Activated CD4-positive, alpha-beta memory T cell treated with anti-CD3 and anti-CD28 coated beads, Interleukin-2, amount 10 ng/mL, durations not matched to agents 7 days and 5 days (primary cell): ENCODE measurements around the gene GAP43. TPM values are rescaled to one million over a fixed set of nuclear protein-coding genes. Genes with fewer than 3 reads are reported as not detected.

Source experiments
- CTCF ChIA-PET: fragments of 350-600 bp; sonication (Branson Sonifier 250); formaldehyde crosslinking; loops from one replicate; lab custom pipeline; 2021; ENCODE audit warnings: antibody characterized with exemption, inconsistent platforms; lab: Charles Lee
- POLR2A ChIA-PET: fragments of 350-600 bp; sonication (Branson Sonifier 250); formaldehyde crosslinking; loops from one replicate; lab custom pipeline; 2021; ENCODE audit warnings: antibody characterized with exemption; lab: Charles Lee
- DNase-seq: peaks from one replicate; pipeline ENCODE4 v3.0.0-alpha.2; 2020
- H3K27ac Mint-ChIP-seq: one replicate; pipeline ENCODE4 v1.8.0; 2021; ENCODE audit warnings: mild to moderate bottlenecking, mixed read lengths
- H3K27me3 Mint-ChIP-seq: one replicate; pipeline ENCODE4 v1.8.0; 2021; ENCODE audit warnings: mixed read lengths
- H3K36me3 Mint-ChIP-seq: one replicate; pipeline ENCODE4 v1.8.0; 2021; ENCODE audit warnings: low read depth, mixed read lengths
- H3K4me1 Mint-ChIP-seq: one replicate; pipeline ENCODE4 v1.8.0; 2021; ENCODE audit warnings: mixed read lengths
- H3K4me3 Mint-ChIP-seq: one replicate; pipeline ENCODE4 v1.8.0; 2021; ENCODE audit warnings: mild to moderate bottlenecking, mixed read lengths
- H3K9me3 Mint-ChIP-seq: one replicate; pipeline ENCODE4 v1.8.0; 2021; ENCODE audit warnings: mixed read lengths
- total RNA-seq, 2 experiments: library from RNA; stranded (reverse); gene quantifications; one replicate each; pipeline ENCODE4 v1.2.3, GENCODE V29; 2021

GAP43 gene
- total RNA-seq, 2 experiments from 2014 or later, result not detected

GRCh38 chr3:115615001-115615814, 8.1 kb upstream of the GAP43 start:
- peaks cover 10% of the 10 kb centered on the region for H3K27me3 Mint-ChIP-seq
- no peak for DNase-seq
- no peak overlapping the region for H3K27ac Mint-ChIP-seq
- ChIA-PET CTCF (no interaction called here), POLR2A (no interaction called here)
- peaks cover 14% of the 10 kb centered on the region for H3K4me1 Mint-ChIP-seq
- no peaks in the 10 kb centered on the region for H3K36me3 Mint-ChIP-seq
- H3K4me3 Mint-ChIP-seq, result no peak overlapping the region
- H3K9me3 Mint-ChIP-seq, result no peaks in the 10 kb centered on the region

DNA sequence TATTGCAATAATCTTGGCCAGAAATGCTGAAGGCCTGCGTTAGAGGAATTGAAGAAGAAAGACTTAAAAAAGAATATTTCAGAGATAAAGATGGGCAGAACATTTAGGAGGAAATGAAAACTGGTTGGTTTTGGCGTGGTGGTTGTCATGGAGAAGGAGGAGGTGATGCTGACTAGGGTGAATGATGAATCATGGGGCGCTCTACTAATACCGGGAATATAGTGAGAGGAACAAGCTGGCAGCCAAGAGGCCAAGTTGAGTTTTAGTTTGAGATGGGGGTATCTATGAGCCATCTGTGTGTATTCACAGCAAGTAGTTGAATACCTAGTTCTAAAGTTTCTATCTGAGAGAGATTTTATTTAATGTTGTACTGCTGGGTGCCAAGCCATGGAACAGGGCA, 6.8 kb upstream of the GAP43 start:
- Mint-ChIP-seq H3K27me3 (peaks cover 7% of the 10 kb centered on the region), H3K9me3 (no peaks in the 10 kb centered on the region), H3K27ac (no peak overlapping the region), H3K36me3 (no peaks in the 10 kb centered on the region), H3K4me1 (peaks cover 14% of the 10 kb centered on the region), H3K4me3 (no peak overlapping the region)
- CTCF ChIA-PET, result no interaction called here
- POLR2A ChIA-PET, result no interaction called here
- DNase-seq, result no peak

DNA sequence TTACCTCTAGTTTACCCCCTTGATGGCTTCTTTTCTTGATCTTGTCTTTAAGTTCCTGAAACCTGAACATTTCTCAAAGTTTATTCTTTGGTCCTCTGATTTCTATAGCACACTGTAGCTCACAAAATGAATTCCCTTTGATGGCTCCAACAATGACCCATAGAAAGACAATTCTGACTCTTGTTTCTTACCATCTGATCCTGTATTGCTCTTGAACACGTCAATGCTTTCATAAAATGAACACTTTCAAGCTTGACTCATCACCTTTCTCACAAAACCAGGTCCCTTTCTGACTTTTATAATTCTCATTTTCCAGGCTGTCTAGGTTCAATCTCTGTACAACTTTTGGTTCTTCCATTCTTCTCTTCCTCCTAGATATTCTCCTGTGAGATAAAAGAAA, 5.7 kb upstream of the GAP43 start:
- CTCF ChIA-PET, result interaction anchor here (0.7 kb wide), 1 partner anchor 17 kb away, joined by 3 read pairs; no protein-coding TSS in a partner anchor
- H3K27me3 Mint-ChIP-seq, result peaks cover 3% of the 10 kb centered on the region
- H3K4me3 Mint-ChIP-seq, result no peak overlapping the region
- H3K36me3 Mint-ChIP-seq, result no peaks in the 10 kb centered on the region
- POLR2A ChIA-PET, result no interaction called here
- H3K27ac Mint-ChIP-seq, result no peak overlapping the region
- no peaks in the 10 kb centered on the region for H3K9me3 Mint-ChIP-seq
- H3K4me1 Mint-ChIP-seq, result peaks cover 14% of the 10 kb centered on the region
- DNase-seq, result no peak

GRCh38 chr3:115624029-115624741, 875 bp downstream of the GAP43 start:
- Mint-ChIP-seq H3K36me3 (no peaks in the 10 kb centered on the region), H3K4me3 (no peak overlapping the region), H3K27me3 (peaks cover 28% of the 10 kb centered on the region), H3K4me1 (peaks cover 7% of the 10 kb centered on the region), H3K27ac (no peak overlapping the region), H3K9me3 (no peaks in the 10 kb centered on the region)
- CTCF ChIA-PET, result no interaction called here
- POLR2A ChIA-PET, result no interaction called here
- DNase-seq, result no peak

DNA sequence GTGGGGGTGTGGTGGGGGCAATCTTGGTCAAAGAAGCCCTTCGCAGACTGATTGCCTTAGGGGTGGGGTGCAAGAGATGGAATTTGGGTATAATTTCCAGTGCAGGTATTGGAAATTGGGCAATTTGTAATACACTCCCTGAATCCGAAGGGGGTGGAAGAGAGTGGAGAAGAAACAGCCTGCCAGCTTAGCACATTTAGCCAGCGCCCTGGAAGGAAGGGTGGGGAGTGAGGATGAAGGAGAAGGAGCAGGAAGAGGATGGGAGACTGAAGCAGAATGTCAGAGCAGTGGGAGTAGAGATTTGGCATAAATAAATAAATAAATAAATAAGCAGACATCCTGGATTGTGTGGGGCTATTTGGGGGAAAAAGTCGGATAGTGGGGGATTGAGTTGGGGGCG, 1.6 kb downstream of the GAP43 start:
- H3K4me3 Mint-ChIP-seq, result no peak overlapping the region
- CTCF ChIA-PET, result no interaction called here

DNA sequence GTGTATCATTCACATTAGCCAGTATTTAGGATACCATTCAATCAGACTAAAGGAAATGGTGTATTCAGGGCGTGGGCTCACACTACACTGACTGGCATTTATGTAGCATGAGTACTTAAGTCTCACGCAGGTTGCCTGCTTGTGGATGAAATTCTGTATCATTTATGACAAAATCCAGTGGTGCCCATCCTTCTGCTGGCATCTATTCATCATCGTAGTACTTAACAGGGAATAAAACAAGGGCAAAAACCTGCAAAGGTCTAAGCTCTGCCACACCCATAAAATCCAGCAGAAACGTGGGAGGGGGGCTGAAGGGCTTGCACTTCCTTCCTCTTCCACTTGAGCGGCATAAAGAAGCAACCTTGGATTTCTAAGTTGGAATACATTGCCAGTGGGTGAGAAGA, 2.7 kb downstream of the GAP43 start:
- no peaks in the 10 kb centered on the region for H3K9me3 Mint-ChIP-seq
- peaks cover 30% of the 10 kb centered on the region for H3K27me3 Mint-ChIP-seq
- POLR2A ChIA-PET, result no interaction called here
- H3K27ac Mint-ChIP-seq, result no peak overlapping the region
- H3K36me3 Mint-ChIP-seq, result no peaks in the 10 kb centered on the region
- no peak for DNase-seq
- peaks cover 7% of the 10 kb centered on the region for H3K4me1 Mint-ChIP-seq
- CTCF ChIA-PET, result no interaction called here
- no peak overlapping the region for H3K4me3 Mint-ChIP-seq

More for the DNA sequence above, 1.6 kb downstream of the GAP43 start:
- Mint-ChIP-seq H3K9me3 (no peaks in the 10 kb centered on the region), H3K36me3 (no peaks in the 10 kb centered on the region), H3K27me3 (peaks cover 28% of the 10 kb centered on the region), H3K4me1 (peaks cover 7% of the 10 kb centered on the region), H3K27ac (no peak overlapping the region)
- no peak for DNase-seq
- POLR2A ChIA-PET, result no interaction called here

GRCh38 chr3:115626721-115627120, 3.4 kb downstream of the GAP43 start:
- ChIA-PET POLR2A (no interaction called here), CTCF (no interaction called here)
- H3K36me3 Mint-ChIP-seq, result no peaks in the 10 kb centered on the region

GRCh38 chr3:115627180-115628074, 4.1 kb downstream of the GAP43 start:
- H3K27ac Mint-ChIP-seq, result no peak overlapping the region
- ChIA-PET POLR2A (no interaction called here), CTCF (no interaction called here)
- no peak overlapping the region for H3K4me3 Mint-ChIP-seq
- H3K9me3 Mint-ChIP-seq, result no peaks in the 10 kb centered on the region
- no peaks in the 10 kb centered on the region for H3K36me3 Mint-ChIP-seq
- H3K27me3 Mint-ChIP-seq, result peaks cover 28% of the 10 kb centered on the region
- H3K4me1 Mint-ChIP-seq, result peaks cover 7% of the 10 kb centered on the region
- no peak for DNase-seq

More at GRCh38 chr3:115626721-115627120, 3.4 kb downstream of the GAP43 start:
- peaks cover 30% of the 10 kb centered on the region for H3K27me3 Mint-ChIP-seq
- H3K9me3 Mint-ChIP-seq, result no peaks in the 10 kb centered on the region
- no peak for DNase-seq
- no peak overlapping the region for H3K4me3 Mint-ChIP-seq
- peaks cover 7% of the 10 kb centered on the region for H3K4me1 Mint-ChIP-seq
- no peak overlapping the region for H3K27ac Mint-ChIP-seq

DNA sequence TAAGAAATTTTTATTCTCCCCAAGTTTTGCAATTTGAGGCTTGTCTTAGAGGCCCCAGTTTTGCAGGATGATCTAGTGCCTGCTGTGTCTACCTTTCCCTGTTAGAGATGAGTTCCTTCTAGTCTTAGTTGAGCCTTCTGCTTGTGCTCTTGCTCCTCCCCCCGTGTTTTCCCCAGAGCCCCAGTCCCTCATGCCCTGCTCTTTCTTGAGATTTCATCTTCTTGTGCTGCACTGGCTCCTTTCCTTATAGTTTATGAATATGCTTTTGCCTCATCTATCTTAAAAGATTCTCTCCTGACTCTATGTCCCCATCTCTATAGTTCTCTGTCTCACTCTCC, 4.7 kb downstream of the GAP43 start:
- Mint-ChIP-seq H3K27ac (no peak overlapping the region), H3K27me3 (peaks cover 27% of the 10 kb centered on the region)
- POLR2A ChIA-PET, result no interaction called here

GRCh38 chr3:115630850-115631249, 7.5 kb downstream of the GAP43 start:
- Mint-ChIP-seq H3K4me3 (no peak overlapping the region), H3K4me1 (no peaks in the 10 kb centered on the region), H3K9me3 (no peaks in the 10 kb centered on the region), H3K27me3 (peaks cover 13% of the 10 kb centered on the region), H3K36me3 (no peaks in the 10 kb centered on the region), H3K27ac (no peak overlapping the region)
- DNase-seq, result no peak
- POLR2A ChIA-PET, result no interaction called here
- CTCF ChIA-PET, result no interaction called here

More for the DNA sequence above, 4.7 kb downstream of the GAP43 start:
- CTCF ChIA-PET, result no interaction called here
- Mint-ChIP-seq H3K4me3 (no peak overlapping the region), H3K4me1 (peaks cover 7% of the 10 kb centered on the region), H3K36me3 (no peaks in the 10 kb centered on the region), H3K9me3 (no peaks in the 10 kb centered on the region)
- no peak for DNase-seq

DNA sequence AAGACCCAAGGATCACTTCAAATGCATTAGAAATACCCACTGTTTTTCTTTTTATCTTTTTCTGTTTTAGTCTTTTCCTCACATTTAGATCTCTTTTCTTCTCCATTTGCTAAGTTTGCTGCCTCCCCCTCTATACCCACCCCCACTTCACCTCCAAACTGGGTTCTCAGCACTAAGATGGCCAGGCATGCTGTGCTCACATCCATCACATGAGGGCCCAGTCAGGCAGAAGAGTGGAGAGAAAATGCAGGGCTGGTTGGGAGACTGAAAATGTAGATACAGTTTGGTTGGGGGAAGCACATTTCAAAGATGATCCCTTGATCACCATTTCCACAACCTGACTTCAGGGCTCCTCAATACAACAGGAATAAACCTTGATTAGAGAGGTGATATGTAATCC, 8.7 kb downstream of the GAP43 start:
- no peak for DNase-seq
- Mint-ChIP-seq H3K36me3 (no peaks in the 10 kb centered on the region), H3K4me1 (no peaks in the 10 kb centered on the region), H3K27me3 (peaks cover 8% of the 10 kb centered on the region), H3K27ac (no peak overlapping the region), H3K9me3 (no peaks in the 10 kb centered on the region), H3K4me3 (no peak overlapping the region)
- CTCF ChIA-PET, result no interaction called here
- POLR2A ChIA-PET, result no interaction called here

- Mint-ChIP-seq H3K9me3 (peaks cover under 1% of the 10 kb centered on the region), H3K4me1 (peaks cover under 1% of the 10 kb centered on the region), H3K27me3 (peaks cover 8% of the 10 kb centered on the region), H3K4me3 (no peak overlapping the region), H3K27ac (no peak overlapping the region), H3K36me3 (no peaks in the 10 kb centered on the region)
- no peak for DNase-seq
- ChIA-PET CTCF (no interaction called here), POLR2A (no interaction called here)
These were observed 10.2 kb downstream of the GAP43 start for GRCh38 chr3:115633467-115633866.

DNA sequence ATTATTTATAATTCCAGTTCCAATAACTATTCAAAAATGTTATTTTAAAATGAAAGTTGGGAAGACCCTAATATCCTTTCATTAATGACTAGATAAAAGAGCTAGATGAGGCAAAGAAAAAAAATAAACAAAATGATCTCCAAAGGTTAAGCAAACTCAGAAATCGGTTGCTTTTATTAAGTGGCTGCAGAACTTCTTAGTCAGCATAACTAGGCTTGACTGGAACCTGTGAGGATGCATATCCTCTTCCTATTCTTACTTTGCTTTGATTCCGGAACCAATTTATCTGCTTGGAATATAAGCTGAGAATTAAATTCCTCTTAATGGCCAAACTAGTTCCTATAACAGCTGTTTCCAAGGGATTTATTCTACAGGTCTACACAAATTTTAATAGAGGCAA, 10.7 kb downstream of the GAP43 start:
- H3K4me3 Mint-ChIP-seq, result no peak overlapping the region
- no peak overlapping the region for H3K27ac Mint-ChIP-seq
- peaks cover 3% of the 10 kb centered on the region for H3K9me3 Mint-ChIP-seq
- DNase-seq, result no peak
- ChIA-PET CTCF (no interaction called here), POLR2A (no interaction called here)
- no peaks in the 10 kb centered on the region for H3K36me3 Mint-ChIP-seq
- peaks cover 8% of the 10 kb centered on the region for H3K27me3 Mint-ChIP-seq
- peaks cover 5% of the 10 kb centered on the region for H3K4me1 Mint-ChIP-seq
